Upper lobe of left lung (tissue), 6 donors: ENCODE measurements around the gene AP2A2. TPM values are rescaled to one million over a fixed set of nuclear protein-coding genes. Genes with fewer than 3 reads are reported as not detected.

Experiments used
- ATAC-seq, 2 donors: fragments of 200-7000 bp; cut with Tn5 transposase; one replicate each; pipeline ENCODE4 v1.9.1; 2022; ENCODE audit warnings: mild to moderate bottlenecking in 2 of 2, moderate library complexity in 2 of 2; ENCODE audit not compliant: low FRiP score in 2 of 2
- DNase-seq, 2 donors: peaks; one replicate each; pipeline ENCODE4 v3.0.0-alpha.2; 2019 to 2020
- H3K27ac ChIP-seq, 4 donors: fragments of 200-600 bp; sonication (generic); one replicate each; pipeline ENCODE4 v1.5.1; 2016 to 2019
- H3K27me3 ChIP-seq, 4 donors: fragments of 200-600 bp; sonication (generic); one replicate each; pipeline ENCODE4 v1.5.1; 2017 to 2019
- H3K36me3 ChIP-seq, 4 donors: fragments of 200-600 bp; sonication (generic); one replicate each; pipeline ENCODE4 v1.5.1; 2016 to 2019
- H3K4me1 ChIP-seq, 4 donors: fragments of 200-600 bp; sonication (generic); one replicate each; pipeline ENCODE4 v1.5.1; 2018 to 2019
- H3K4me3 ChIP-seq, 4 donors: fragments of 200-600 bp; sonication (generic); one replicate each; pipeline ENCODE4 v1.5.1; 2017 to 2019; ENCODE audit warnings: mild to moderate bottlenecking in 2 of 4, moderate library complexity in 1 of 4
- H3K9me3 ChIP-seq, 4 donors: fragments of 200-600 bp; sonication (generic); one replicate each; pipeline ENCODE4 v1.5.1; 2018 to 2019
- CTCF ChIP-seq, 6 experiments: fragments of 450-650 bp in 4 of 6; fragments of 200-600 bp in 2 of 6; sonication (generic) in 2 of 6; IDR thresholded peaks; one replicate each; pipeline ENCODE4 v1.5.1; 2016 to 2019; ENCODE audit warnings: antibody characterized with exemption in 6 of 6
- EP300 ChIP-seq, 4 donors: sonication (generic); formaldehyde crosslinking; IDR thresholded peaks; one replicate each; pipeline ENCODE4 v1.5.1; 2017; ENCODE audit warnings: antibody characterized with exemption in 4 of 4, control low read depth in 2 of 4
- POLR2A ChIP-seq, 4 donors: fragments of 450-650 bp; IDR thresholded peaks; one replicate each; pipeline ENCODE4 v1.5.1; 2016 to 2017; ENCODE audit warnings: antibody characterized with exemption in 4 of 4, mild to moderate bottlenecking in 2 of 4
- POLR2AphosphoS5 ChIP-seq, 2 donors: sonication (generic); formaldehyde crosslinking; IDR thresholded peaks; one replicate each; pipeline ENCODE4 v1.5.1; 2017; ENCODE audit warnings: antibody characterized with exemption in 2 of 2
- WGBS, 2 donors: methylation state at CpG; one replicate each; pipeline ENCODE4 v1.1.5; 2017 to 2018; 5-methylcytosine and 5-hydroxymethylcytosine counted together
- total RNA-seq, 6 donors: library from RNA; depleted of rRNA in 4 of 6; stranded (reverse); fragments of >200 nt in 4 of 6; gene quantifications; one replicate each; pipeline versions ENCODE4 v1.1.0 to v1.2.1, GENCODE V29; 2016 to 2021
- donor health status: DM: no; HTN: no; CAD: no; lungs with moderate emphysema.
- donor health status: DM: no; HTN: yes; CAD: no; lungs with severe emphysema.

Gene AP2A2
- total RNA-seq, 6 donors from 2014 or later = 55.7 to 273 (median 103) TPM

- no peaks in the 10 kb centered on the region for H3K27me3 ChIP-seq
- DNase-seq (peak in 1 of 2 donors; percentile 59), ATAC-seq (no peak)
- no peak overlapping the region for H3K4me3 ChIP-seq
- H3K4me1 ChIP-seq = no peaks in the 10 kb centered on the region
- no peak for TF ChIP-seq EP300 (IDR thresholded peaks at IDR 0.05)
- no peak for TF ChIP-seq CTCF (IDR thresholded peaks at IDR 0.05)
- TF ChIP-seq POLR2AphosphoS5 (IDR thresholded peaks at IDR 0.05) = no peak
- no peak for TF ChIP-seq POLR2A (IDR thresholded peaks at IDR 0.05)
- H3K36me3 ChIP-seq = peaks cover 18 to 79% (median 65%) of the 10 kb centered on the region in 4 donors
- no peaks in the 10 kb centered on the region for H3K9me3 ChIP-seq
- no peak overlapping the region for H3K27ac ChIP-seq
- 93 to 94% methylated on average over 12 to 19 of the region's 19 CpGs for WGBS, 2 donors
Observed at GRCh38 chr11:901452-902061, 24.1 kb upstream of the AP2A2 start.

GRCh38 chr11:904380-904779 lies 21.3 kb upstream of the AP2A2 start:
- Histone ChIP-seq H3K9me3 (no peaks in the 10 kb centered on the region), H3K36me3 (peaks cover 18 to 64% (median 53%) of the 10 kb centered on the region in 4 donors), H3K4me3 (no peak overlapping the region), H3K27ac (no peak overlapping the region), H3K27me3 (no peaks in the 10 kb centered on the region), H3K4me1 (peaks cover 0 to 5% (median 2%) of the 10 kb centered on the region in 4 donors)
- DNase-seq (peak in 1 of 2 donors; percentile 49), ATAC-seq (no peak)
- 92 to 95% methylated on average over 5 to 7 of the region's 7 CpGs for WGBS, 2 donors
- TF ChIP-seq EP300 (IDR thresholded peaks at IDR 0.05) (no peak), POLR2AphosphoS5 (IDR thresholded peaks at IDR 0.05) (no peak), CTCF (IDR thresholded peaks at IDR 0.05) (no peak), POLR2A (IDR thresholded peaks at IDR 0.05) (no peak)

GRCh38 chr11:905952-906351 lies 19.7 kb upstream of the AP2A2 start:
- Histone ChIP-seq H3K4me1 (peaks cover 8 to 17% (median 11%) of the 10 kb centered on the region in 4 donors), H3K36me3 (peaks cover 18 to 48% (median 37%) of the 10 kb centered on the region in 4 donors), H3K27ac (no peak overlapping the region), H3K27me3 (no peaks in the 10 kb centered on the region), H3K9me3 (no peaks in the 10 kb centered on the region), H3K4me3 (no peak overlapping the region)
- DNase-seq (no peak), ATAC-seq (no peak)
- WGBS, 2 donors = 90 to 93% methylated on average over 7 of the region's 7 CpGs
- TF ChIP-seq EP300 (IDR thresholded peaks at IDR 0.05) (no peak), POLR2A (IDR thresholded peaks at IDR 0.05) (no peak), CTCF (IDR thresholded peaks at IDR 0.05) (no peak), POLR2AphosphoS5 (IDR thresholded peaks at IDR 0.05) (no peak)

GRCh38 chr11:907668-908067 lies 18.0 kb upstream of the AP2A2 start:
- Histone ChIP-seq H3K4me3 (no peak overlapping the region), H3K9me3 (no peaks in the 10 kb centered on the region), H3K27me3 (no peaks in the 10 kb centered on the region), H3K27ac (no peak overlapping the region), H3K36me3 (peaks cover 12 to 31% (median 20%) of the 10 kb centered on the region in 4 donors), H3K4me1 (peaks cover 13 to 26% (median 17%) of the 10 kb centered on the region in 4 donors)
- 78 to 96% methylated on average over 2 of the region's 2 CpGs for WGBS, 2 donors
- ATAC-seq (no peak), DNase-seq (no peak)
- TF ChIP-seq EP300 (IDR thresholded peaks at IDR 0.05) = no peak
- TF ChIP-seq CTCF (IDR thresholded peaks at IDR 0.05) = no peak
- TF ChIP-seq POLR2AphosphoS5 (IDR thresholded peaks at IDR 0.05) = no peak
- TF ChIP-seq POLR2A (IDR thresholded peaks at IDR 0.05) = no peak

GRCh38 chr11:908273-908672 lies 17.4 kb upstream of the AP2A2 start:
- H3K4me3 ChIP-seq = no peak overlapping the region
- TF ChIP-seq CTCF (IDR thresholded peaks at IDR 0.05) (no peak), POLR2AphosphoS5 (IDR thresholded peaks at IDR 0.05) (no peak), POLR2A (IDR thresholded peaks at IDR 0.05) (no peak), EP300 (IDR thresholded peaks at IDR 0.05) (no peak)

More at GRCh38 chr11:908273-908672, 17.4 kb upstream of the AP2A2 start:
- Histone ChIP-seq H3K27ac (no peak overlapping the region), H3K36me3 (peaks cover 6 to 25% (median 14%) of the 10 kb centered on the region in 4 donors), H3K27me3 (no peaks in the 10 kb centered on the region), H3K4me1 (peaks cover 13 to 26% (median 17%) of the 10 kb centered on the region in 4 donors), H3K9me3 (no peaks in the 10 kb centered on the region)
- WGBS, 2 donors = 86 to 100% methylated on average over 4 to 5 of the region's 5 CpGs
- no peak for DNase-seq
- ATAC-seq = no peak
